Neural cell (in vitro differentiated cells): Measurements from ENCODE around the gene INPP5B.

ENCODE experiments used
- EZH2 ChIP-seq: fragments of 200-600, 300-800 bp; shearing (Covaris generic), sonication (generic); IDR thresholded peaks from 2 replicates; pipeline ENCODE4 v1.6.1; 2014; ENCODE audit warnings: antibody characterized with exemption, low read length, borderline replicate concordance, mild to moderate bottlenecking; ENCODE audit not compliant: insufficient read depth, poor library complexity, severe bottlenecking
- POLR2AphosphoS5 ChIP-seq: IDR thresholded peaks from 2 replicates; pipeline ENCODE4 v1.6.1; 2012

GRCh38 chr1:37822906-37823815, 123.7 kb downstream of the INPP5B start:
- TF ChIP-seq POLR2AphosphoS5 (no peak), EZH2 (no peak)
